Measurements from ENCODE around the gene RASL12.

Gene RASL12

DNA sequence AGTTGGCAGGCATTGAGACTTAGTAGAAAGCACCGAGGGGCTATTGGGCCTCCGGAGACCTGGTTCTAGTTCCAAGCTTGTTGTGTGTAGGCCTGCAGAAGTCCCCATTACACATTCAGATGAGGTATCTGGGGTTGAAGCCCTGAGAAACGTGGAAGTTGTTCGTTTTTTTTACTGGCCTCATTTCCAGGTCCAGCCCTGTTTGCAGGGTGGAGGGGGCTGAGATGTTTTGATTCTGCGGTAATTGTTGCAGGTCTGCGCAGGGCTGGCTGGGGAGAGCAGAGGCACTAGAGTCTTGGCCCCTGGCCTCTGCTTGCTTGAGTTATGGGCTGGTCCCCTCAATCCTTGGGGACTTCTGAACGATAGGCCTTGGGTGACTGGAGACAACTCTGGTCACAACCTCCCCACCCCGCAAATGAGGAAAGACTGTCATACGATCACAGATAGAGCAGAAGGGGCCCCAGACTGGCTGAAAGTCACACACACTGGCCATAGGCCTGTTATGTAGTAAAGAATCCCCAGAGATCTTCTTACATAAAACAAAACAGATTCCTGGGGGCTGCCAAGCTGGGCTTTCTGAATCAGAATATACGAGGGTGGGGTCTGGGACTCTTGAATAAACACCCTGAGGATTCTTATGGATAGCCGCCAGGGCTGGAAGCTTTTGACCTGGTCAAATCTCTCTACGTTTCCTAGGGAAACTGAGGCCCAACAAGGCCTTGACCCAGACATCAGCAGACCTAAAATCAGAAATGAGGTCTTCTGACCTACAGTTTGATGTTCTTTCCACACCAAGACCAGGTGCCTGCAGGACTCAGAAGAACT, 24.4 kb upstream of the RASL12 start:
- TF ChIP-seq, protein P1, sequence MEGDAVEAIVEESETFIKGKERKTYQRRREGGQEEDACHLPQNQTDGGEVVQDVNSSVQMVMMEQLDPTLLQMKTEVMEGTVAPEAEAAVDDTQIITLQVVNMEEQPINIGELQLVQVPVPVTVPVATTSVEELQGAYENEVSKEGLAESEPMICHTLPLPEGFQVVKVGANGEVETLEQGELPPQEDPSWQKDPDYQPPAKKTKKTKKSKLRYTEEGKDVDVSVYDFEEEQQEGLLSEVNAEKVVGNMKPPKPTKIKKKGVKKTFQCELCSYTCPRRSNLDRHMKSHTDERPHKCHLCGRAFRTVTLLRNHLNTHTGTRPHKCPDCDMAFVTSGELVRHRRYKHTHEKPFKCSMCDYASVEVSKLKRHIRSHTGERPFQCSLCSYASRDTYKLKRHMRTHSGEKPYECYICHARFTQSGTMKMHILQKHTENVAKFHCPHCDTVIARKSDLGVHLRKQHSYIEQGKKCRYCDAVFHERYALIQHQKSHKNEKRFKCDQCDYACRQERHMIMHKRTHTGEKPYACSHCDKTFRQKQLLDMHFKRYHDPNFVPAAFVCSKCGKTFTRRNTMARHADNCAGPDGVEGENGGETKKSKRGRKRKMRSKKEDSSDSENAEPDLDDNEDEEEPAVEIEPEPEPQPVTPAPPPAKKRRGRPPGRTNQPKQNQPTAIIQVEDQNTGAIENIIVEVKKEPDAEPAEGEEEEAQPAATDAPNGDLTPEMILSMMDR (conservative IDR thresholded peaks at IDR 0.05; ENCODE audit: low read depth, low read length), result no peak
- no peak for DNase-seq (ENCODE audit: low read depth)
- H3K4me3 ChIP-seq (ENCODE audit: low read depth, low read length), result no peak overlapping the region

DNA sequence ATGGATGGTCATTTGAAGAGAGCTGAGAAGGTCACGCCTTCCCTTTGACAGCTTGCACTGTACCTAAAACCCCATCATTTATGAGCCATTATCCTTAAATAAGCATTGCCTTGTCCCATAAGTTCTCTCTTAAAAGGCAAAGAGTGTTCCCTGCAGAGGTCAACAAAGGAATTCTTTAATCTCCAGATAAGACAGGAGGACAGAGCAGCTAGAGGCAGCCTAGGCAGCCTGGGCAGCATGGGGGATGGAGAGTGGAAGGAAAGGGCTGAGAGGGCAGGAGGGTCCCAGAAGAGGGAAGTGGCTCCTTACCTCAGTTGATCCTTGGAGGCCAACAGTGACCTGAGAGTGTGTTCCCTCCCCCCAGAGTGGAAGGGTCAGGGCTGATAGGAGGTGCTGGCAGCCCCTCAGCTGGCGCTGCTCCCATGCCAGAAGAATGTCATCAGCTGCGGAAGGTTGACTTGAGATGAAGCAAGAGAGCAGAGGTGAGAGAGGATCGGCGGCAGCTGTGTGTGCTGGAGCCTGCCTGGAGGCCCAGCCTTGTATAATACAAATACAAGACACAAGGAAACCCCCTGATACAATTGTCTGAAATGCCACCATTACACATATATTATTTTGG, 21.5 kb upstream of the RASL12 start:
- TF ChIP-seq, protein P1 (conservative IDR thresholded peaks at IDR 0.05; ENCODE audit: low read depth, low read length), result no peak
- H3K4me3 ChIP-seq (ENCODE audit: low read depth, low read length), result no peak overlapping the region
- peak; percentile 71 for DNase-seq (ENCODE audit: low read depth)

DNA sequence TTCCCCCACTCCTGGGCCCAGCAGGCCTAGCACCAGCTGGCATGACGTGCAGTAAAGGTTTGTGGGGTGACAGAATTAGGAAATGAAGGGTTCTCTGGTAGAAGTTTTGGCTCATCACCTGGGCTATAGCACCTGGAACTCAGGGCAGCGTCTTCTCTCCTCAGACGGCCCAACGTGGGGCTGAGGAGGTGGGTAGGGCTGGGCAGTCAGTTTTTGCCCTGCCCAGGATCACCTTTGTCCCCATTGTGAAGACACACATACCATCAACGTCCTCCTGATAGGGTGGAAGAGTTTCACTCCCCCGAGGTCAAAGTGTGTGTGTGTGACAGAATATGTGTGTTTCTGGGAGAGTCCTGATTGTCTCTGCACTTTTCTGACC, 20.8 kb upstream of the RASL12 start:
- H3K4me3 ChIP-seq (ENCODE audit: low read depth, low read length), result no peak overlapping the region
- DNase-seq (ENCODE audit: low read depth), result no peak
- TF ChIP-seq, protein P1 (conservative IDR thresholded peaks at IDR 0.05; ENCODE audit: low read depth, low read length), result no peak

DNA sequence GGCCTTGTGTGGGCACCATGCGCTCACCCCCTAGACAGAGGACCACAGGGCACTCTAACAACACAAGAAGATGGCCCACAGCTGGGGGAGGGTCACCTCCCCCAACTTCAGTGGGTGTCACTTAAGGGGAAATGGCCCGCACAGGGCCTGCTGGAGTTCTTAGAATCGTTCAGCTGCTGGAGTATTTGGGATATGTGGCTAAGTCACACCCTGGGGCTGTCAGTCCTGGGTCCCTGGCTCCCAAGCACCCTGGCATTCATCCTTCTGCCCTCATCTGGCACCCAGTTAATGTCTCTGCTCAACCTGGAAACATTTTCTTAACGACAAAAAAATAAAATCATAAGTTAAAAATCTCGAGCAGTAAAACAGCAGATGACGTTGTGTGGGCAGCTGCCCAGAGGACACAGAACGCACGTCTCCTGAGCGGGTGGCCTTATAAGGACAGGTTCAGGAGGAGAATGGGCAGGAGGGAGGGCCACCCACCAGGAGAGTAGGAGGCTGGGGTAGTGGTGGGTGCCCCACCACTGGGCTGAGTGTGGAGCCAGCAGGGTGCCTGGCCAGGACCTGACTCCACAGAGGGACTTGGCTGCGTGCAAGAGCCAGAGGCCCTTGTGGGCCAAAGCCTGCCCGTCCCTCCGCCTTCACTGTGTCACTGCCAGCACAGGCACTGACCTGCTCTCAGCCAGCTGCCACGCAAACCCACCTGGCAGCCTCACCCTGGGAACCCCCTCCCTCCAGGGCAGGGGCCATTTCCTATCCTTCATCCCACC, 20.3 kb upstream of the RASL12 start:
- TF ChIP-seq, protein P1 (conservative IDR thresholded peaks at IDR 0.05; ENCODE audit: low read depth, low read length), result no peak
- DNase-seq (ENCODE audit: low read depth), result no peak

DNA sequence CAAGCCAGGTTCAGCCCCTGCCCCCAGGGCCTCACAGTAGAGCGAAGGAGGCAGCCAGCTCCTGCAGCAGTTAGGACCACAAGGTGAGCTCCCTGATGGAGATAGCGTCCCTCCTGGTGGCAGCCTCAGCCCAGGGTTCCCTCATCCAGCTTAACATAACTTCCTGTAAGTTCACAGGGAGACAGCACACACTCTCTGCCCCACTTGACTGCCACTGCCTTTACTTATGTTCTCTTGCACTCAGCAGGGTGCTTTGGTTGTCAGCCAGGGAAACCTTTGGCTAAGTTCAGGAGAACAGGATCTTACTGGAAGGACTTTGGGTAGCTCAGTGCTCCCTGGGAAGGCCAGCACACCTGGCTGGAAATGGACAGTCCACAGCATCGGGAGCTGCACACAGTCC, 19.6 kb upstream of the RASL12 start:
- H3K4me3 ChIP-seq (ENCODE audit: low read depth, low read length), result no peak overlapping the region
- peak; percentile 49 for DNase-seq (ENCODE audit: low read depth)
- TF ChIP-seq, protein P1 (conservative IDR thresholded peaks at IDR 0.05; ENCODE audit: low read depth, low read length), result no peak

More for the DNA sequence above, 20.3 kb upstream of the RASL12 start:
- no peak overlapping the region for H3K4me3 ChIP-seq (ENCODE audit: low read depth, low read length)

DNA sequence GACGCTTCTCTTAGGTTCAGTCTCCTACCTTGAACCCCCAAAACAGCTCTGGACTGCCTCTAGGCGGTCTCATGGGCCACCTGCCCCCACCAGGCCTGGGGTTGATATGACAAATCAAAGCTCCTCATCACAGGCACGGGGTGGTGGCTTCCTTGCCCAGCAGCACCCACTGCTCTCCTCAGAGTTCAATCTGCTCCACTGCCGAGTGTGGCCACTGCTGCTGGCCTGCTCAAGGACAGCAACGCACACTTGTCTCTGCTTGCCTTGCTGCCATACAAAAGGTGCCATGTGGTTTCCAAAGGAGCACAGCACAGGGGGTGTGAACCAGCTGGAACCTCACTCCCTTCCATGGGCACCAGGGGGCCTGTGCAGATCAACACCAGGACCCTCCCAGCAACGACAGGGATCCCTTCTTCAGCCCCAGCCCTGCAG, 18.9 kb upstream of the RASL12 start:
- H3K4me3 ChIP-seq (ENCODE audit: low read depth, low read length), result no peak overlapping the region
- DNase-seq (ENCODE audit: low read depth), result peak; percentile 29
- TF ChIP-seq, protein P1 (conservative IDR thresholded peaks at IDR 0.05; ENCODE audit: low read depth, low read length), result peak; percentile 44
